ENCODE data around the gene HBE1.
"Not testable (repeated sequence)": the region's sequence is repeated elsewhere in the genome, so short reads cannot be mapped to it uniquely, and the experiment has no call there.

HBE1 gene

GRCh38 chr11:5269715-5270147 is at the start of gene HBE1:
HBE1 (minus strand) TSS chr11:5269945; CDS start chr11:5269890, 55 bp downstream.
- DNase-seq: no peak

GRCh38 chr11:5317292-5317691 is 47.5 kb upstream of the HBE1 start:
- no peak for DNase-seq

GRCh38 chr11:5313326-5314023 is 43.7 kb upstream of the HBE1 start:
- DNase-seq: not testable (repeated sequence)

GRCh38 chr11:5310423-5310822 is 40.7 kb upstream of the HBE1 start:
- DNase-seq: no peak

GRCh38 chr11:5307256-5308019 is 37.7 kb upstream of the HBE1 start:
- no peak for DNase-seq

- no peak for DNase-seq
Measured at GRCh38 chr11:5304046-5304445, 34.3 kb upstream of the HBE1 start.

- no peak for DNase-seq
Measured at GRCh38 chr11:5303626-5304025, 33.9 kb upstream of the HBE1 start.

- no peak for DNase-seq
Measured at GRCh38 chr11:5301846-5302245, 32.1 kb upstream of the HBE1 start, which contains the start of gene OR51B4. OR51B4 (minus strand) TSS chr11:5301946; CDS start chr11:5301946, 0 bp downstream.

- DNase-seq: no peak
Measured at GRCh38 chr11:5300251-5300650, 30.5 kb upstream of the HBE1 start.

GRCh38 chr11:5298451-5298850 is 28.7 kb upstream of the HBE1 start:
- DNase-seq: no peak

- no peak for DNase-seq
Measured at GRCh38 chr11:5297721-5298323, 28.1 kb upstream of the HBE1 start.

GRCh38 chr11:5294342-5294995 is 24.7 kb upstream of the HBE1 start:
- DNase-seq: not testable (repeated sequence)

- no peak for DNase-seq
Measured at GRCh38 chr11:5293028-5293427, 23.3 kb upstream of the HBE1 start.

GRCh38 chr11:5291207-5291838 is 21.6 kb upstream of the HBE1 start:
- no peak for DNase-seq

- no peak for DNase-seq
Measured at GRCh38 chr11:5290106-5290505, 20.4 kb upstream of the HBE1 start.

GRCh38 chr11:5289696-5290095 is 20.0 kb upstream of the HBE1 start:
- DNase-seq: no peak

- no peak for DNase-seq
Measured at GRCh38 chr11:5288906-5289550, 19.3 kb upstream of the HBE1 start.

GRCh38 chr11:5288108-5288905 is 18.6 kb upstream of the HBE1 start:
- peak; percentile 60 for DNase-seq

- no peak for DNase-seq
Measured at GRCh38 chr11:5286901-5287300, 17.2 kb upstream of the HBE1 start.

- DNase-seq: no peak
Measured at GRCh38 chr11:5286351-5286750, 16.6 kb upstream of the HBE1 start.

- DNase-seq: no peak
Measured at GRCh38 chr11:5285703-5286340, 16.1 kb upstream of the HBE1 start.
